K562 (cell line): ENCODE results near the gene ALPK1. TPM values are rescaled to one million over a fixed set of nuclear protein-coding genes. Genes with fewer than 3 reads are reported as not detected.

ENCODE experiments used
- ATF3 ChIP-seq, 2 experiments: fragments of 450-650 bp in 1 of 2; sonication (generic) in 1 of 2; formaldehyde crosslinking in 1 of 2; IDR thresholded peaks in 1 of 2; conservative IDR thresholded peaks in 1 of 2; 2 replicates each; pipeline versions ENCODE4 v1.6.1 to v1.8.1; 2016 to 2023; ENCODE audit warnings: mild to moderate bottlenecking in 2 of 2, moderate library complexity in 2 of 2, inconsistent platforms in 1 of 2, missing genetic modification reagents in 1 of 2
- ATF7 ChIP-seq: fragments of 450-650 bp; IDR thresholded peaks from 2 replicates; pipeline ENCODE4 v1.7.1; 2014; ENCODE audit warnings: mild to moderate bottlenecking, moderate library complexity
- CEBPG ChIP-seq, 3 experiments: fragments of 200-800 bp in 1 of 3; sonication (Bioruptor generic) in 1 of 3; sonication (generic) in 1 of 3; formaldehyde crosslinking in 1 of 3; IDR thresholded peaks in 2 of 3; conservative IDR thresholded peaks in 1 of 3; 2 replicates each; pipeline versions ENCODE4 v1.6.1 to v1.8.0; 2016 to 2022; ENCODE audit warnings: missing compliant biosample characterization in 2 of 3, missing genetic modification characterization in 2 of 3, mild to moderate bottlenecking in 1 of 3, missing genetic modification reagents in 1 of 3
- CREM ChIP-seq: IDR thresholded peaks from 2 replicates; pipeline ENCODE4 v1.6.1; 2014; ENCODE audit warnings: antibody characterized with exemption, low read depth
- ETV5 ChIP-seq: sonication (generic); formaldehyde crosslinking; IDR thresholded peaks from 2 replicates; pipeline ENCODE4 v1.4.0; 2020; ENCODE audit warnings: low read depth, mild to moderate bottlenecking, missing genetic modification reagents
- FOXK2 ChIP-seq, 2 experiments: fragments of 450-650 bp; IDR thresholded peaks in 1 of 2; conservative IDR thresholded peaks in 1 of 2; 2 replicates each; pipeline ENCODE4 v1.6.1; 2016; ENCODE audit warnings: low read depth in 2 of 2, mild to moderate bottlenecking in 1 of 2
- GTF3C2 ChIP-seq: IDR thresholded peaks from 3 replicates; pipeline ENCODE4 v1.6.1; 2011; ENCODE audit warnings: borderline replicate concordance, mild to moderate bottlenecking, moderate library complexity; ENCODE audit not compliant: insufficient read length; ENCODE audit errors: extremely low read depth
- NFIC ChIP-seq: fragments of 450-650 bp; IDR thresholded peaks from 2 replicates; pipeline ENCODE4 v1.6.1; 2017; ENCODE audit warnings: mild to moderate bottlenecking, inconsistent platforms
- RBM15 ChIP-seq: fragments of 200-400 bp; formaldehyde crosslinking; IDR thresholded peaks from 2 replicates; pipeline ENCODE4 v1.6.1; 2018; ENCODE audit warnings: mild to moderate bottlenecking, low read length, moderate library complexity; ENCODE audit not compliant: insufficient read depth
- RUNX1 ChIP-seq: sonication (generic); IDR thresholded peaks from 2 replicates; pipeline ENCODE4 v1.6.1; 2016; ENCODE audit warnings: antibody characterized with exemption, low read depth
- SMARCA5 ChIP-seq: fragments of 450-650 bp; IDR thresholded peaks from 2 replicates; pipeline ENCODE4 v1.6.1; 2016
- SNIP1 ChIP-seq: fragments of 450-650 bp; IDR thresholded peaks from 2 replicates; pipeline ENCODE4 v1.7.1; 2017; ENCODE audit warnings: low read depth, mild to moderate bottlenecking
- STAT5A ChIP-seq: IDR thresholded peaks from 2 replicates; pipeline ENCODE4 v1.6.1; 2012; ENCODE audit warnings: low read length, inconsistent platforms, borderline replicate concordance
- TGIF2 ChIP-seq: sonication (generic); formaldehyde crosslinking; IDR thresholded peaks from 2 replicates; pipeline ENCODE4 v1.8.1; 2022; ENCODE audit warnings: mild to moderate bottlenecking, missing genetic modification reagents, moderate library complexity
- ZNF280B ChIP-seq: fragments of 250-450 bp; sonication (Bioruptor Pico); IDR thresholded peaks from 2 replicates; pipeline ENCODE4 v1.5.1; 2021; ENCODE audit warnings: mild to moderate bottlenecking
- ZNF41 ChIP-seq: fragments of 250-450 bp; sonication (Bioruptor Pico); conservative IDR thresholded peaks from 2 replicates; pipeline ENCODE4 v1.4.0; 2020; ENCODE audit warnings: mild to moderate bottlenecking
- ZNF551 ChIP-seq: fragments of 250-450 bp; sonication (Bioruptor Pico); IDR thresholded peaks from 2 replicates; pipeline ENCODE4 v1.5.0; 2021; ENCODE audit warnings: mild to moderate bottlenecking, moderate library complexity
- ZNF75A ChIP-seq: fragments of 450-650 bp; formaldehyde crosslinking; IDR thresholded peaks from 2 replicates; pipeline ENCODE4 v1.4.0; 2020; ENCODE audit warnings: mild to moderate bottlenecking
- polyA plus RNA-seq, 8 experiments: library from polyadenylated mRNA; depleted of rRNA in 4 of 8; stranded (reverse) in 5 of 8; unstranded in 3 of 8; fragments of >200 nt; fragmentation: Nextera tagmentation in 2 of 8; fragmentation: Illumina TruSeq in 1 of 8; extraction: Ambion mirVana in 2 of 8; extraction: Trizol in 1 of 8; gene quantifications; 2 replicates each; pipeline versions ENCODE4 v1.2.1 to v1.2.3, GENCODE V29; 2011 to 2014; ENCODE audit warnings: inconsistent platforms in 1 of 8, missing spikeins in 1 of 8
- total RNA-seq, 7 experiments: library from RNA; depleted of rRNA in 6 of 7; stranded (reverse); fragments of >200 nt in 6 of 7; fragmentation: Illumina TruSeq in 2 of 7; extraction: Trizol in 2 of 7; gene quantifications; 2 replicates each; pipeline versions ENCODE4 v1.2.1 to v1.2.3, GENCODE V29; 2011 to 2021; ENCODE audit warnings: low replicate concordance in 1 of 7
- TF ChIP-seq, protein P1 (sequence below): fragments of 450-650 bp; IDR thresholded peaks from 2 replicates; pipeline ENCODE4 v1.6.1; 2014; ENCODE audit warnings: low read depth, mild to moderate bottlenecking, moderate library complexity, borderline replicate concordance

Gene ALPK1
- total and polyA plus RNA-seq, 9 of the 15 experiments (the other 6 are each of a cell fraction or from before 2014, with no cell fraction given), result 2.3 to 6.9 (median 4.6) TPM

- no peak for TF ChIP-seq CREM
- TF ChIP-seq ZNF75A (CRISPR knock-in tag), result no peak
- no peak for TF ChIP-seq TGIF2 (CRISPR knock-in tag)
- peak; percentile 65 for TF ChIP-seq ATF3 (IDR thresholded peaks at IDR 0.05)
- TF ChIP-seq ATF3 (CRISPR knock-in tag; conservative IDR thresholded peaks at IDR 0.05), result no peak
- TF ChIP-seq SMARCA5, result no peak
- TF ChIP-seq STAT5A, result no peak
- TF ChIP-seq ETV5 (CRISPR knock-in tag), result no peak
- TF ChIP-seq NFIC, result no peak
- TF ChIP-seq GTF3C2, result no peak
- peak; percentile 91 for TF ChIP-seq CEBPG (CRISPR knock-in tag; IDR thresholded peaks at IDR 0.05)
- TF ChIP-seq CEBPG (tag; conservative IDR thresholded peaks at IDR 0.05 in 1 of 2, IDR thresholded peaks at IDR 0.05 in 1 of 2), result peak; percentile 97 to 98
- no peak for TF ChIP-seq ZNF551 (CRISPR knock-in tag)
- no peak for TF ChIP-seq ZNF41 (CRISPR knock-in tag)
- peak; percentile 62 for TF ChIP-seq ATF7
- TF ChIP-seq RBM15, result no peak
- TF ChIP-seq RUNX1, result no peak
- peak; percentile 50 to 57; a peak in 2 of 4 replicates for TF ChIP-seq FOXK2 (conservative IDR thresholded peaks at IDR 0.05 in 1 of 2, IDR thresholded peaks at IDR 0.05 in 1 of 2; ENCODE audit: low read depth in 2 of 2)
- TF ChIP-seq, protein P1, sequence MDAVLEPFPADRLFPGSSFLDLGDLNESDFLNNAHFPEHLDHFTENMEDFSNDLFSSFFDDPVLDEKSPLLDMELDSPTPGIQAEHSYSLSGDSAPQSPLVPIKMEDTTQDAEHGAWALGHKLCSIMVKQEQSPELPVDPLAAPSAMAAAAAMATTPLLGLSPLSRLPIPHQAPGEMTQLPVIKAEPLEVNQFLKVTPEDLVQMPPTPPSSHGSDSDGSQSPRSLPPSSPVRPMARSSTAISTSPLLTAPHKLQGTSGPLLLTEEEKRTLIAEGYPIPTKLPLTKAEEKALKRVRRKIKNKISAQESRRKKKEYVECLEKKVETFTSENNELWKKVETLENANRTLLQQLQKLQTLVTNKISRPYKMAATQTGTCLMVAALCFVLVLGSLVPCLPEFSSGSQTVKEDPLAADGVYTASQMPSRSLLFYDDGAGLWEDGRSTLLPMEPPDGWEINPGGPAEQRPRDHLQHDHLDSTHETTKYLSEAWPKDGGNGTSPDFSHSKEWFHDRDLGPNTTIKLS, result no peak
- no peak for TF ChIP-seq SNIP1
- no peak for TF ChIP-seq ZNF280B
Measured at GRCh38 chr4:112296949-112297880, at the start of gene ALPK1 (continued).
